HUES64 (cell line): ENCODE data around the gene PEDS1.
"Not testable (repeated sequence)": the region's sequence is repeated elsewhere in the genome, so short reads cannot be mapped to it uniquely, and the experiment has no call there.

Experiments used
- H3K27ac ChIP-seq: 2 replicates; pipeline ENCODE4 v1.7.0; 2013; ENCODE audit warnings: low read depth, low read length, inconsistent platforms
- H3K27me3 ChIP-seq: 2 replicates; pipeline ENCODE4 v1.6.1; 2013; ENCODE audit warnings: mild to moderate bottlenecking, low read length; ENCODE audit not compliant: insufficient read depth
- H3K36me3 ChIP-seq: 2 replicates; pipeline ENCODE4 v1.6.1; 2013; ENCODE audit warnings: mild to moderate bottlenecking, low read length; ENCODE audit not compliant: insufficient read depth
- H3K4me1 ChIP-seq: 2 replicates; pipeline ENCODE4 v1.6.1; 2013; ENCODE audit warnings: mild to moderate bottlenecking, low read length, moderate library complexity; ENCODE audit not compliant: insufficient read depth
- H3K4me3 ChIP-seq: 2 replicates; pipeline ENCODE4 v1.5.1; 2013; ENCODE audit warnings: mild to moderate bottlenecking, low read length, moderate library complexity
- H3K9ac ChIP-seq: 2 replicates; pipeline ENCODE4 v1.6.1; 2013; ENCODE audit warnings: mild to moderate bottlenecking, low read depth, low read length
- H3K9me3 ChIP-seq: 2 replicates; pipeline ENCODE4 v1.6.1; 2013; ENCODE audit warnings: low read depth, low read length; ENCODE audit not compliant: insufficient read depth
- WGBS: fragments of 150-250, 120-280 bp; methylation state at CpG from one replicate; pipeline ENCODE4 v1.1.7; 2013; ENCODE audit warnings: missing lambda C conversion rate; 5-methylcytosine and 5-hydroxymethylcytosine counted together

PEDS1 gene

GRCh38 chr20:50110141-50111047 is 43.1 kb downstream of the PEDS1 start:
- 84% methylated on average over 4 of the region's 4 CpGs for WGBS
- no peak overlapping the region for H3K9ac ChIP-seq
- H3K27me3 ChIP-seq, result no peaks in the 10 kb centered on the region
- H3K4me1 ChIP-seq, result peaks cover 17% of the 10 kb centered on the region; the same call in 1 of the 2 replicates
- H3K9me3 ChIP-seq, result no peaks in the 10 kb centered on the region
- peaks cover 6% of the 10 kb centered on the region; the same call in 1 of the 2 replicates for H3K36me3 ChIP-seq
- no peak overlapping the region for H3K4me3 ChIP-seq
- no peak overlapping the region for H3K27ac ChIP-seq

- Histone ChIP-seq H3K9me3 (no peaks in the 10 kb centered on the region), H3K36me3 (peaks cover 6% of the 10 kb centered on the region; the same call in 1 of the 2 replicates), H3K27ac (no peak overlapping the region), H3K4me3 (no peak overlapping the region), H3K27me3 (no peaks in the 10 kb centered on the region), H3K9ac (no peak overlapping the region), H3K4me1 (peaks cover 17% of the 10 kb centered on the region; the same call in 1 of the 2 replicates)
- WGBS, result 71% methylated on average over 4 of the region's 4 CpGs
Measured at GRCh38 chr20:50108556-50109235, 44.8 kb downstream of the PEDS1 start.

GRCh38 chr20:50107796-50108331 is 45.7 kb downstream of the PEDS1 start:
- Histone ChIP-seq H3K4me3 (no peak overlapping the region), H3K9ac (no peak overlapping the region), H3K27ac (no peak overlapping the region), H3K4me1 (peaks cover 17% of the 10 kb centered on the region; the same call in 1 of the 2 replicates), H3K27me3 (no peaks in the 10 kb centered on the region), H3K36me3 (peaks cover 6% of the 10 kb centered on the region; the same call in 1 of the 2 replicates), H3K9me3 (no peaks in the 10 kb centered on the region)
- 86% methylated on average over 6 of the region's 6 CpGs for WGBS

GRCh38 chr20:50107086-50107660 is 46.4 kb downstream of the PEDS1 start:
- WGBS, result 94% methylated on average over 5 of the region's 6 CpGs
- no peaks in the 10 kb centered on the region for H3K9me3 ChIP-seq
- H3K4me1 ChIP-seq, result peaks cover 18% of the 10 kb centered on the region; the same call in 1 of the 2 replicates
- no peak overlapping the region for H3K27ac ChIP-seq
- peaks cover 6% of the 10 kb centered on the region; the same call in 1 of the 2 replicates for H3K36me3 ChIP-seq
- H3K9ac ChIP-seq, result no peak overlapping the region
- H3K4me3 ChIP-seq, result no peak overlapping the region
- H3K27me3 ChIP-seq, result no peaks in the 10 kb centered on the region

GRCh38 chr20:50106669-50107068 is 46.9 kb downstream of the PEDS1 start:
- H3K4me3 ChIP-seq, H3K36me3 ChIP-seq: not testable (repeated sequence)
- peaks cover 22% of the 10 kb centered on the region for H3K4me1 ChIP-seq

More at GRCh38 chr20:50106669-50107068, 46.9 kb downstream of the PEDS1 start:
- H3K27ac ChIP-seq, H3K27me3 ChIP-seq, H3K9ac ChIP-seq, H3K9me3 ChIP-seq: not testable (repeated sequence)
- 89% methylated on average over 5 of the region's 5 CpGs for WGBS
